Panc1 (cell line): ENCODE measurements around the gene CIB4. TPM values are rescaled to one million over a fixed set of nuclear protein-coding genes. Genes with fewer than 3 reads are reported as not detected.

Experiments used
- ATAC-seq: fragments of 200-7000 bp; cut with Tn5 transposase; 2 replicates; pipeline ENCODE4 v1.9.1; 2020; ENCODE audit warnings: mild to moderate bottlenecking, moderate library complexity
- BruUV-seq: library from RNA; stranded (reverse); fragments of 400-500 nt; replicated peaks from 2 replicates; lab custom pipeline; 2021; lab: Mats Ljungman, UMichigan
- CTCF ChIA-PET: fragments of 300-600 bp; sonication (Branson Sonifier 250); formaldehyde crosslinking; loops from one replicate; lab custom pipeline; 2022; ENCODE audit warnings: antibody characterized with exemption; lab: Charles Lee
- POLR2A ChIA-PET: fragments of 300-600 bp; sonication (Branson Sonifier 250); formaldehyde crosslinking; loops from one replicate; lab custom pipeline; 2022; ENCODE audit warnings: antibody characterized with exemption; lab: Charles Lee
- DNase-seq: peaks from one replicate; pipeline ENCODE4 v3.0.0-alpha.2; 2010; ENCODE audit warnings: low read depth, low spot score
- H3K27ac ChIP-seq: 2 replicates; pipeline ENCODE4 v1.5.1; 2011; ENCODE audit warnings: mild to moderate bottlenecking, low read length, inconsistent platforms
- H3K27me3 ChIP-seq: fragments of 200-500 bp; sonication (Bioruptor generic); 2 replicates; pipeline ENCODE4 v1.6.0; 2014; ENCODE audit warnings: low read length, inconsistent platforms; ENCODE audit not compliant: control insufficient read depth, insufficient read depth
- H3K36me3 ChIP-seq: fragments of 200-500 bp; sonication (Bioruptor generic); 2 replicates; pipeline ENCODE4 v1.5.1; 2014; ENCODE audit warnings: inconsistent platforms, mild to moderate bottlenecking, low read length, moderate library complexity; ENCODE audit not compliant: control insufficient read depth, insufficient read depth
- H3K4me1 ChIP-seq: 2 replicates; pipeline ENCODE4 v1.5.1; 2011; ENCODE audit warnings: inconsistent platforms, mild to moderate bottlenecking, low read length, moderate library complexity; ENCODE audit not compliant: control insufficient read depth, insufficient read depth
- H3K4me3 ChIP-seq, 2 experiments: 2 replicates each; pipeline ENCODE4 v1.5.1; 2011 to 2012; ENCODE audit warnings: low read depth in 2 of 2, low read length in 2 of 2, mild to moderate bottlenecking in 2 of 2, inconsistent platforms in 1 of 2, moderate library complexity in 1 of 2
- H3K9me3 ChIP-seq: fragments of 200-500 bp; sonication (Bioruptor generic); 2 replicates; pipeline ENCODE4 v1.5.1; 2014; ENCODE audit warnings: low read depth, mild to moderate bottlenecking, inconsistent platforms, low read length, moderate library complexity; ENCODE audit not compliant: control insufficient read depth, insufficient read depth
- CTCF ChIP-seq: fragments of 450-650 bp; IDR thresholded peaks from 2 replicates; pipeline ENCODE4 v1.5.1; 2017; ENCODE audit warnings: mild to moderate bottlenecking
- POLR2AphosphoS5 ChIP-seq: IDR thresholded peaks from 2 replicates; pipeline ENCODE4 v1.6.1; 2012; ENCODE audit warnings: mild to moderate bottlenecking, low read depth, low read length, moderate library complexity
- SIN3A ChIP-seq: IDR thresholded peaks from 2 replicates; pipeline ENCODE4 v1.6.1; 2012; ENCODE audit warnings: low read depth, mild to moderate bottlenecking, low read length, moderate library complexity, borderline replicate concordance; ENCODE audit not compliant: insufficient read depth
- TCF7L2 ChIP-seq: IDR thresholded peaks from 2 replicates; pipeline ENCODE4 v1.6.1; 2011; ENCODE audit warnings: mild to moderate bottlenecking, low read depth, low read length, inconsistent platforms
- in situ Hi-C: cut with HindIII; loops from 2 replicates; pipeline ENCODE4 v1.10.0; 2016; ENCODE audit warnings: low sequenced_read_pairs, low pct_unique_long_range_greater_than_20kb
- intact Hi-C: fragments of 100-400 bp; cut with micrococcal nuclease; formaldehyde crosslinking; loops from one replicate; pipeline ENCODE4 v1.10.0; 2022; ENCODE audit not compliant: unreplicated experiment
- total RNA-seq: library from RNA; stranded (reverse); gene quantifications from one replicate; pipeline ENCODE4 v1.2.1, GENCODE V29; 2021; ENCODE audit not compliant: unreplicated experiment
- TF ChIP-seq, protein P1 (sequence below), 2 experiments: IDR thresholded peaks; 2 replicates each; pipeline ENCODE4 v1.6.1; 2011 to 2012; ENCODE audit warnings: low read depth in 2 of 2, control low read depth in 1 of 2, low read length in 1 of 2, mild to moderate bottlenecking in 1 of 2, moderate library complexity in 1 of 2; ENCODE audit not compliant: insufficient read depth in 1 of 2

The CIB4 gene
- total RNA-seq, 1 experiment from 2014 or later, result 0.33 TPM

GRCh38 chr2:26682155-26682554 lies 41.0 kb upstream of the CIB4 start:
- Histone ChIP-seq H3K27ac (no peak overlapping the region), H3K9me3 (no peaks in the 10 kb centered on the region), H3K27me3 (0 out of 2 replicates have a peak, but pooled peaks cover 2% of the 10 kb centered on the region), H3K4me1 (no peaks in the 10 kb centered on the region), H3K36me3 (no peaks in the 10 kb centered on the region), H3K4me3 (no peak overlapping the region)
- intact Hi-C loops (no loop called here), in situ Hi-C loops (no loop called here)
- POLR2A ChIA-PET, result no interaction called here
- no peak for TF ChIP-seq TCF7L2
- TF ChIP-seq SIN3A, result no peak
- TF ChIP-seq, protein P1, sequence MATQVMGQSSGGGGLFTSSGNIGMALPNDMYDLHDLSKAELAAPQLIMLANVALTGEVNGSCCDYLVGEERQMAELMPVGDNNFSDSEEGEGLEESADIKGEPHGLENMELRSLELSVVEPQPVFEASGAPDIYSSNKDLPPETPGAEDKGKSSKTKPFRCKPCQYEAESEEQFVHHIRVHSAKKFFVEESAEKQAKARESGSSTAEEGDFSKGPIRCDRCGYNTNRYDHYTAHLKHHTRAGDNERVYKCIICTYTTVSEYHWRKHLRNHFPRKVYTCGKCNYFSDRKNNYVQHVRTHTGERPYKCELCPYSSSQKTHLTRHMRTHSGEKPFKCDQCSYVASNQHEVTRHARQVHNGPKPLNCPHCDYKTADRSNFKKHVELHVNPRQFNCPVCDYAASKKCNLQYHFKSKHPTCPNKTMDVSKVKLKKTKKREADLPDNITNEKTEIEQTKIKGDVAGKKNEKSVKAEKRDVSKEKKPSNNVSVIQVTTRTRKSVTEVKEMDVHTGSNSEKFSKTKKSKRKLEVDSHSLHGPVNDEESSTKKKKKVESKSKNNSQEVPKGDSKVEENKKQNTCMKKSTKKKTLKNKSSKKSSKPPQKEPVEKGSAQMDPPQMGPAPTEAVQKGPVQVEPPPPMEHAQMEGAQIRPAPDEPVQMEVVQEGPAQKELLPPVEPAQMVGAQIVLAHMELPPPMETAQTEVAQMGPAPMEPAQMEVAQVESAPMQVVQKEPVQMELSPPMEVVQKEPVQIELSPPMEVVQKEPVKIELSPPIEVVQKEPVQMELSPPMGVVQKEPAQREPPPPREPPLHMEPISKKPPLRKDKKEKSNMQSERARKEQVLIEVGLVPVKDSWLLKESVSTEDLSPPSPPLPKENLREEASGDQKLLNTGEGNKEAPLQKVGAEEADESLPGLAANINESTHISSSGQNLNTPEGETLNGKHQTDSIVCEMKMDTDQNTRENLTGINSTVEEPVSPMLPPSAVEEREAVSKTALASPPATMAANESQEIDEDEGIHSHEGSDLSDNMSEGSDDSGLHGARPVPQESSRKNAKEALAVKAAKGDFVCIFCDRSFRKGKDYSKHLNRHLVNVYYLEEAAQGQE (IDR thresholded peaks at IDR 0.05; ENCODE audit: insufficient read depth in 1 of 2, low read depth in 2 of 2, low read length in 1 of 2), result no peak
- no peak for TF ChIP-seq POLR2AphosphoS5
- TF ChIP-seq CTCF, result no peak
- CTCF ChIA-PET, result no interaction called here
- BruUV-seq, result no TSS peak
- no peak for DNase-seq
- ATAC-seq, result no peak

DNA sequence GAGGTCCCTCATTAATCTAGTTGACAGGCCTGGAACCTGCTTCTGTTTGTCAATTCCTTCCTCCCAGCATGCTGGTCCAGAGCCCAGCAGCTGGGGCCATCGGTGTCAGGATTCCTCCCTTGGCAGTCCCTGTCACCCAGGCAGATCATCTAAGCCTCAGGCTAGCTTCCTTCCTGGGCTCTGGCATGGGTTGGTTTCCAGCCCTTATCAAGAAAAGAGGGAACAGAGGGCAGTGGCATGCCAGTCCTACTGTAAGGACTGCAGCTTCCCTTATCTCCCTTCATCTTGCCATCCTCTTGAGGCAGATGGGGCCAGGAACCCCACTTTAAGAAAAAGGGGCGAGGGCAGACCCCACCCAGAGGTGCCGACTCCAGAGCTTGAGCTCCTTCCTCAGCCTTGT lies 40.5 kb upstream of the CIB4 start:
- H3K27ac ChIP-seq, result no peak overlapping the region
- in situ Hi-C loops (no loop called here), intact Hi-C loops (no loop called here)
- BruUV-seq, result no TSS peak
- CTCF ChIA-PET, result no interaction called here
- H3K36me3 ChIP-seq, result no peaks in the 10 kb centered on the region
- POLR2A ChIA-PET, result no interaction called here
- H3K4me3 ChIP-seq, result no peak overlapping the region
- H3K9me3 ChIP-seq, result no peaks in the 10 kb centered on the region
- TF ChIP-seq POLR2AphosphoS5 (no peak), SIN3A (no peak), TCF7L2 (no peak), CTCF (no peak)
- TF ChIP-seq, protein P1 (IDR thresholded peaks at IDR 0.05; ENCODE audit: insufficient read depth in 1 of 2, low read depth in 2 of 2, low read length in 1 of 2), result no peak
- 0 out of 2 replicates have a peak, but pooled peaks cover 2% of the 10 kb centered on the region for H3K27me3 ChIP-seq
- ATAC-seq (no peak), DNase-seq (no peak)
- no peaks in the 10 kb centered on the region for H3K4me1 ChIP-seq
